Tongue (tissue), 2 donors: Measurements from ENCODE around the gene LTBP2. TPM values are rescaled to one million over a fixed set of nuclear protein-coding genes. Genes with fewer than 3 reads are reported as not detected.

ENCODE experiments used
- DNase-seq: peaks from one replicate; pipeline ENCODE4 v3.0.0-alpha.2; 2015
- total RNA-seq: library from RNA; depleted of rRNA; stranded (reverse); fragments of >200 nt; gene quantifications from one replicate; pipeline ENCODE4 v1.2.3, GENCODE V29; 2014

Gene LTBP2
- total RNA-seq, 1 donor from 2014 or later, result 29.1 TPM

DNA sequence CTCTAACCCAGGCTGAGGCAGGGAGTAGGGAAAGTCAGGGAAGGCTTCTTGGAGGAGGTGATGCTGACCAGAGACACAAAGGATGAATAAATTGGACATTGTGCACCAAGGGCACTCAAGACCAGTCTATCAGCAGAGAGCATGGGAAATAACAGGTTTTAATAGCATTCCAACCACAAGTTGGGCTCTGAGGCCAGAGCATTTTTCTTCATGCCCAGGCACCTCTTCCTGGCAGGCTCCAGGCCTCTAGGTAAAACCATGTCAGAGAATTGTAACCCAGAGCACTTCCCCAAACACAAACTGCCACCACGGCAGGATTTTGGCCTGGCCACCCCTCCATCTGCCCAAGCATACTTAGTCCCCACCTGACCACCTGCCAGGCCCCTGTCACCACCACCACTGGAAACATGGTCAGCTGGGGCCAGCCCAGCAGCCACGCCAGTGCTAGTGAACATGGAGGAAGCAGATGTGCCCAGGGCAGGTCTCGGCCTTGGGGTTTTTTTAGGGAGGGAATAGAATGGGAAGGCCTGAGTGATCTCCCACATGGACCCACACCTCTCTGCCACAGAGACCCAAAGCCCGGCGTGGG is 22.7 kb downstream of the LTBP2 start:
- DNase-seq, result no peak

- no peak for DNase-seq
Measured at GRCh38 chr14:74587363-74587707, 24.7 kb downstream of the LTBP2 start.

DNA sequence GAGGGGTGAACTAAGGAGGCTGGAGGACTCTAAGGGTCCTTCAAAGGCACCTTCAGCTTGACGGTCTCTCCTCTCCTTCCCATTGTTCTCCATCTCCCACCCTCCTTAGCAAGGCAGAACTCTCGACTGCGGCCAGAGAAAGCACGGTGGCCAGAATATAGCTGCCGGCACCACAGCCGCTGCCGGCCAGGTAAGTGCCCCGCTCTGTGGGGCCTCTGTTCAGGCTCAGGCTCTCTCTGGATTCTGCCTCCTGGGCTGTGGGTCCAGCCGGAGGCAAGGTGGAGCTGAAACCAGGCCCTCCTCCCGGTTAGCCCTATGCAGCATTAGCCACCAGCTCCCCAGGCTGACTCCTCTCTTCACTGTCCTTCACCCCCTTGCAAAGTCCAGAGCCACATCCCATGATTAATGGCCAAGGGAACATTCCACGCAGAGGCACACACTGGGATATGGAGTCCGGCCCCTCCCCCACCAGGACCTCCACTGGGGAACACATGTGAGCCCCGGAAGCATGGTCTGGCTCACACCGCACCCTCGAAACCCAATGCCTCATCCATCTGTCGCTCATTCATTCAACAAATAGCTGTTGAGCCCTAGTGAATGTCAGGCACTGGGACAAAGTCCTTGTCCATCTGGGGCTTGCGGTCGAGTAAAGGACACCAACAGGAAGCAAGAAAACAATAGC is 25.2 kb downstream of the LTBP2 start:
- no peak for DNase-seq

DNA sequence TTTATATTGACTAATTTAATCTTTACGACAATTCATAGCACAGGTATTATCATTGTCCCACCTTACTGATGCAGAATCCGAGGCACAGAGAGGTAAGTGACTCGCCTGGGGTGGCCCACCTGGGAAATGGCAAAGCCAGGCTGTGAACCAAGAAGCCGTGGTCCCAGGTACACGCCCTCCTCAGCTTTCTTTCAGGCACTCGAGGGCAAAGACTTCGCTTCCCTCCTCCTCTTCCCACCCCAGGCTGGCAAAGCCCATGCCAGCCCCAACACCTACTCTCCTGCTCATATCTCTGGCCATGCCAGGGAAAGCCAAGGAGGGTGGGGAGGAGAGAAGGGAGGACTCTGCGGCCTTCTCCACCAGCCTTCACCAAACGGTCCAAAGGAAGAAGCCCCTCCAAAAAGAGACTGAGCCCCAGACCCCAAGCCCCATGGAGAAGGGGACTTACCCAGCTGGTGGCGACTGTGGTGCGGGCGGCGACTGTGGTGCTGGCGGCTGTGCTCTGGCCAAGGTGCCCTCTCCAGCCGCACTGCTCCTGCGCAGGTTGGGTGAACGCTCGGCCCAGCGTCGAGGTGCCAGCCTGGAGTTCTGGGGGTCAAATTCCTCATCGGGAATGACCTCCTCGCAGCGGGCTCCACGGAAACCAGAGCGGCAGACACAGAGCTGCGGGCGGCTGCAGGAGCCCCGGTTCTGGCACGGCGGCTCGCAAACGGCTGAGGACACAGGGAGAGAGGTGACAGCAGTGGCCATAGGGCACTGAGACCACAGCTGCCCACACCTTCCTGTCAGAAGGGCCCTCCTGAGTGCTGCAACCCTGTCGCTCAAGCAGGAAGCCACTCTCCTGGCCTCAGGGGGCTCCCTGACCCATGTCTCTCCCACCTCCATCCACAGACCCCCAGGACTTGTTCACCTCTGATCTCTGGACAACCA is 26.4 kb downstream of the LTBP2 start:
- no peak for DNase-seq

DNA sequence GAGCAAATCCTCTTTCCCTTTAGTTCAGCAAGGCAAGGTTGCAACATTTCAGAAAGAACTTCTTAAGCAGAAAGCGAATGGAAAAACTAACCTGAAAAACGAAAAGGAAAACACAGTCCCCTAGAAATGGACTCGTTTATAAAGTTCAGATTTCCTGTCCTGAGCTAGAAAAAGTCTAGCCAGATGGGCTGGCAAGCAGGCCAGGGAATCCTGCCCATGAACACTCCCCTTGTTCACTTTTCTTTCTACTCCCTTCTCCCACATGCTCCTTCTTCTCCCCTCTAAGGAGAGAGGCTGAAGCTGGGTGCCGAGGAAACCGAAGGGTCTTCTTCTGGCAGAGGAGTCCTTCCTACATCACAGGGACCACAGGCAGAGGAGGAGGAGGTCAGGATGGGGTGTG is 27.1 kb downstream of the LTBP2 start:
- DNase-seq, result no peak

DNA sequence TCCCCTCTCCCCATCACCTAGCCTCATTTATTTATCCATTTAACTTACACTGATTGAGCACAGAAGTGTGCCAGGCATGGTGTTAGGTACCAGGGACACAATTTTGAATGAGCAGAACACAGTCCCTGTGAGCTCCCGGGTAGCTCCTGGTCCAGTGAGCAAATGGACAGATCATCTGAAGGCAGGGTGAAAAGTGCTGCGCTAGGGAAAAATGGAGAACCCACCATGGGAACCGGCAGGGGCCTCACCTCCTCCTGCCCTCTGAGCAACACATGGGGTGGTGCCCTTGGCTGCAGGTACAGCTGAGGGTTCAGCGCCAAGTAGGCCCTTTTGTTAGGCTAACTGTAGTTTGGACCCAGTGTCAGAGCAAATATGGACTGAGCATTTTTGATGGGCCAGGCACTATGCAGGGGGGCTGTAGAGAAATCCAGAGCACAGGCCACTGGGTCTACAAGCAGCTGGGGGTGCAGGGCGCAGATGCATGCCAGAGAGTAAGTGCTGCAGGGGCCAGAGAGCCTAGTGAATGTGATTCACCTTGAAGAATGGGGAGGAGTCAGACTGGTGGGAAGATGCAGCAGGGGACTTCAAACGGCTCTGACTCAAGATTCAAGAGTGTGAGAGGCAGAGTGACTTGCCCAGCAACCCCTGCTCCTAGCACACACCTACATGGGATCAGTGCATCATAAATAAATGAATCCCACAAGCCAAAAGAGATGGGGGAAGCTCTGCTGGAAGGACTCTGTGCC is 28.2 kb downstream of the LTBP2 start:
- DNase-seq, result no peak

GRCh38 chr14:74582910-74583581 is 29.0 kb downstream of the LTBP2 start:
- DNase-seq, result peak; percentile 90

DNA sequence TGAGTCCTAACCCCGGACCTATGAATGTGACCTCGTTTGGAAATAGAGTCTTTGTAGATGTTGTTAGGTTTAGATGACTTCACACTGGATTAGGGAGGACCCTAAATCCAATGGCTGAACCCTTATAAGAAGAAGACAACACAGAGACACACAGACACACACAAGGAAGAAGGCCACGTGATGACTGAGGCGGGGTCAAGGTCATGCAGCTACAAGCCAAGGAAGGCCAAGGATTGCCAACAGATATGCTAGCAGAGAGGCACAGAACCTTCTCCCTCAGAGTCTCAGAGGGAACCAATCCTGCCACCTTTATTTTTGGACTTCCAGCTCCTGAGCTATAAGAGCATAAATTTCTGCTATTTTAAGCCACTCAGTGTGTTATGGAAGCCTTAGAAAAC is 31.8 kb downstream of the LTBP2 start:
- no peak for DNase-seq

- no peak for DNase-seq
Measured at GRCh38 chr14:74579447-74580274, 32.4 kb downstream of the LTBP2 start.

- DNase-seq, result no peak
Measured at GRCh38 chr14:74578479-74578878, 33.6 kb downstream of the LTBP2 start.

- no peak for DNase-seq
Measured at GRCh38 chr14:74577948-74578275, 34.1 kb downstream of the LTBP2 start.

DNA sequence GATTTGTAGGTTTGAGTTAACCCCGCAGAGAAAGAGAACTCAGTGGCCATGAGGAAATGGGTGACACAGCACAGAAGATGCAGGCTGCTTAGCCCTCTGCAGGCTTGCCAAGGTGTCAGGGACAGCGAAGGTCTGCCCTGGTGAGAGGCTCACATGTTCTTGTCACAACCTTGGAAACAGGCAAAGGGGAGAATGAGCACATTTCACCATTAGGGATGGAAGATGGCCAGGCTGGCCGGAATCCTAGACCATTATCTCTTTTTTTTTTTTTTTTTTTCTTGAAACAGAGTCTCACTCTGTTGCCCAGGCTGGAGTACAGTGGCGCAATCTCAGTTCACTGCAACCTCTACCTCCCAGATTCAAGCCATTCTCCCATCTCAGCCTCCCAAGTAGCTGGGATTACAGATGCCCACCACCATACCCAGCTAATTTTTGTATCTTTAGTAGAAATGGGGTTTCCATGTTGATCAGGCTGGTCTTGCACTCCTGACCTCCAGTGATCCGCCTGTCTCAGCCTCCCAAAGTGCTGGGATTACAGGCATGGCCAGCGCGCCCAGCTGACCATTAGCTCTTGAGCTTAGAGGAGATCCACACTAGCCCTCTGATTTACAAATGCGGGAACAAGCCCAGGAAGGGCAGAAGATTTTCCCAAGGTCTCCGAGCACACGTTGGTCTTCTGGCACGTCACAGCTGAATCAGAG is 34.6 kb downstream of the LTBP2 start:
- DNase-seq, result no peak

DNA sequence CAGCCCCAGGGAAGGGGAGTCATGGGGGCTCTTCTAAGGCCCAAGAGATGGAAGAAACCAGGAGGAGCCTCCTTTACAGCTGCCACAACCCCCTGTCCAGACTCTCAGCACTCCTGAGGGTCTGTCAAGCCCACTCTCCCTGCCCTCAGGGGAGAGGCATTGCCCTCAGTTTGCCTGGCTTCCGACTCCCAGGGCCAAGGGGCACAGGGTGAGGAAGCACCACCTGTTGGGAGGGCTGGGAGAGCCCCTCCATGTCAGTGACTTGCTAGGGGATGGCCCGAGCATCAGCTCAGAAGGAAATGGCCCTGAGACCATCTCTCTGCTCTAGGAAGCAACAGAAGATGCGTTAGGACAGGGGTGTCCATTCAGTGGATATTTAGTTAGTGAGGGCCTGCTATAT is 36.1 kb downstream of the LTBP2 start:
- no peak for DNase-seq

DNA sequence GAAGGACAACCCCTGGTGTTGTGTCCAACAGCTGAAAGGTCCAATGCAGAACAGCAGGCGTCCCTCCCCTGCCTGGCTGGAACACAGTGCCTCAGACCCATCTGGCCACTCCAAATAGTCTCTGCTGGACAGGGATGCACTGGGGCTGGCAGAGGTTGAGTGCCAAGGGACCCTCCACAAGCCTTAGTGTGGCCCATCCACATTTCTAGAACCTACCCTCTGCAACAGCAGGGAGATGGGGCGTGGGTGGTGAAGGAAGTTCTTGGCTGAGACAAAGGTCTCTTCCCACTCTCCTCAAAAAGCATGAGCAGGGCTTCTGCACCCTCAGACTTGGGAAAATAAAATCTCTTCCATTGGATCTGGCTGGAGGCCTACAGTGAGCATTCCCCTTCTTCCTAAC is 36.5 kb downstream of the LTBP2 start:
- no peak for DNase-seq

DNA sequence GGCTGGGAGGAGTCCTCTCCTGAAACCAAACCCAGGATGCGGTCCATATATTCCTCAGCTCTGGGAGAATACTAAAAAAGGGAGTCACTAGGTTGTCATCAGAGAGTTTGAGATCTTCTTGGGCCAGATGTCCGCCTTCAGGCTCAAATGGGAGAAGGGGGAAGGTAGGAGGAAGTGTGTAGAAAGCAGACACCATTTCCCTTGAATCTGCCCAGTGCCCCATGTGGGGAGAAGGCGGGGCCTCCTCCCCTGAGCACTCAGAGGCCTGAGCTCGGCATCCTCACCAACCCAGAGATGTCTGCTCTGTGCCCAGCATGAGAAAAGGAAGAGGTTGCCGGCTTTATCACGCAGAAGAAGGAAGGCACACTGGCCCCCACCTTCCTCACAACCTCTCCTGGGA is 37.3 kb downstream of the LTBP2 start:
- DNase-seq, result no peak

- DNase-seq, result no peak
Measured at GRCh38 chr14:74574090-74574433, 38.0 kb downstream of the LTBP2 start.

DNA sequence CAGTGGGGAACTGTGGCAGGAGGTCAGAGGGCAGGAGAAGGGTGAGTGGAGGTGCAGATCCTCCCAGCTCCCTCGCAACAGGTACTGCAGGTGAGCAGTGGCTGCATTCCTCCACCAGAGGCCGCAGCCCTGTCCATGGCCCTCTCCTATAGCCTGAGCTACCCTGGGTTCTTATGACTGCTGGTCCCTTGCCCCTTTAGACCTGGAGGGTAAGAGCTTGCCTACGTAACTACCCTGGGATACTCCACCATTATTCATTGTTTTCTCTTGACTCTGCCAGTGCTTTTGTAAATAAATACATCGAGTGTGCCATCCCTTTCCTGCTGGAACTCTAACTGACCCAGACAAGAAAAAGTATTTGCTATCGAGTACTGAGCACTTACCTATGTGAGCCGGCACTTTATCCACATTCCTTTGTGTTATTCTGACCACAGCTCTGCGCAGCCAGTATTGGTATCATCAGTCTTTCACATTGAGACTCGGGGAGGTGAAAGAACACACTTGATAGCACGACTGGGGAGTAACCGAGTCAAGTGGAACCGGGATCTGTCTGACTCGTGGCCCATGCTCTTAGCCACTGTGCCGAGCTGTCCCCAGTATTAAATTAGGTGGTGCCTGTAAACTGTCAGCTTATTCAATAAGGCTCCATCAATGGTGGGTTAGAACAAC is 38.5 kb downstream of the LTBP2 start:
- DNase-seq, result no peak

- peak; percentile 64 for DNase-seq
Measured at GRCh38 chr14:74572726-74573301, 39.2 kb downstream of the LTBP2 start.

- DNase-seq, result peak; percentile 75
Measured at GRCh38 chr14:74571901-74572725, 39.9 kb downstream of the LTBP2 start.
